ENCODE data around the gene CAMKK1.

- no peak for TF ChIP-seq CTCF (IDR thresholded peaks at IDR 0.05)
- TF ChIP-seq POLR2AphosphoS5 (IDR thresholded peaks at IDR 0.05; ENCODE audit: low read depth, low read length): no peak
- no peak for TF ChIP-seq MAX (IDR thresholded peaks at IDR 0.05; ENCODE audit: low read depth)
Measured at GRCh38 chr17:3886776-3887175, 6.1 kb downstream of the CAMKK1 start.
